ENCODE data around the gene CYRIA. TPM values are rescaled to one million over a fixed set of nuclear protein-coding genes. Genes with fewer than 3 reads are reported as not detected.

The CYRIA gene
- total RNA-seq, 1 donor from 2014 or later: 9.3 TPM

DNA sequence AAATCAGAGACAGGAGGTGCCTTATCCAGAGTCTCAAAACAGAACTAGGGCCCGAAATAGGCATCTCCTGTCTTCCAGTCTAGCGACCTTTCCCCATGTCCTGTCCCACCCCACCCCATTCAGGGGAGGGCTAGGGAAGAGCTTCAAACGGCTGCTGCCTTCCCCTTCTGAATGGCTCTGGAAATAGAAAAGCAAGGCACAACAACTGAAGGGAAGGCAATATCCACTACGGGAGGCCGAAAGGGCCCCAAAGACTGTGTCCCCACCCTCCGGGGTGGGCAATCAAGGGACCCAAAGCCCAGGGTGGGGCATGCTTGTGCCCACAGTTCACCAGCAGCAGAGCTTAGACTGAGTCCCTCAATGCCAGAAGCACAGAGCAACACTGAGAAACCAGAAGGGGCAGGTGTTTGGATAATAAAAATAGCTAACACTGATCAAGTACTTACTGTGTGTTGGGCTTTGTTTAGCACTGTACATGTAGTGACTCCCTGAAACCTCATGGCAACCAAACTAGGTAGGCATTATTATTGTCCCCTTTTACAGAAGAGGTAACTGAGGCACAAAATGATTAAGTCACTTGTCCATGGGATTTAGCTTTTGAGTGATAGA is 38.5 kb downstream of the CYRIA start:
- no peak for DNase-seq

- no peak for DNase-seq
Measured at GRCh38 chr2:16626497-16626896, 39.1 kb downstream of the CYRIA start.

DNA sequence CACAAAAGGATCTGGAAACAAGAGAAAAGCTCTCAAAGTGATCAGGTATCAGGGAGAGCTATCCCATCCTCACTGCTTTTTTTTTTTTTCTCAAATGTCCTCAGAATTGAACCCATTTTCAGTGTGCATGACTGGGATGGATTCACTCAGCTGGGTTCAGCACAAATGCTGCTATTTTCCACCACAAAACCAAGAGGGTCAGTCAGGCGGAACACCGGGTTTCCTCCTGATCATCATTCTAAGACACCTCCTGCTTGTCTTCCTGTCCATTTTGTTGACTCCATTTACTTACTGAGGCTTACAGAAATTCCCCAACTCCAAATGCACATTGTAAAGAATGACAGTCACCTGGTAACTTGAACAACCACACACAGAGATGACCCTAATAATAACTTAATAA is 39.9 kb downstream of the CYRIA start:
- no peak for DNase-seq

DNA sequence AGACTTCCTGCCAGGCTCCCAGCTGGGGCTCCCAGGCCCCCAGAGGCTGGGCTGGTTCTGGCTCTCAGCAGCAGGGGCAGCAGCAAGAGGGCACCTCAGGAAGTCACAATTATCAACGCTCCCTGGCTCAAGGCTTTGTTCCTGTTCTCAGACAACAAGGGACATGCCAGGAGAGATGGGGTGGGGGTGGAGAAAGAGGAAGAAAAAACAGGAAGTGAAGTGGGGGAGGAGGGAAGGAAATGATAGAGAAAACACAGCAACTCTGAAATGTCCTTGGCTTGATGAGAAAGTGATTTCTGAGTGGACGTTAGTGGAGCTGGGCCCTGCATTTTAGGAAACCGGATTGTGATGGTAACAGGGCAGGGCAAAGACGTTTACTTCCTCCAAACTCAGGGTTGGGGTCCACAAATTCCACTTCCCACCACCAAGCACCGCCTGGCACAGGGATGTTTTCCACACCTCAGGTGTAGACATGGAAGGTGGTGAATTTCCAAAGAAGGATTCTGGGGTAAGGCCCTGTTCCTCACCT is 40.4 kb downstream of the CYRIA start:
- no peak for DNase-seq

GRCh38 chr2:16624436-16624780 is 41.2 kb downstream of the CYRIA start:
- no peak for DNase-seq

DNA sequence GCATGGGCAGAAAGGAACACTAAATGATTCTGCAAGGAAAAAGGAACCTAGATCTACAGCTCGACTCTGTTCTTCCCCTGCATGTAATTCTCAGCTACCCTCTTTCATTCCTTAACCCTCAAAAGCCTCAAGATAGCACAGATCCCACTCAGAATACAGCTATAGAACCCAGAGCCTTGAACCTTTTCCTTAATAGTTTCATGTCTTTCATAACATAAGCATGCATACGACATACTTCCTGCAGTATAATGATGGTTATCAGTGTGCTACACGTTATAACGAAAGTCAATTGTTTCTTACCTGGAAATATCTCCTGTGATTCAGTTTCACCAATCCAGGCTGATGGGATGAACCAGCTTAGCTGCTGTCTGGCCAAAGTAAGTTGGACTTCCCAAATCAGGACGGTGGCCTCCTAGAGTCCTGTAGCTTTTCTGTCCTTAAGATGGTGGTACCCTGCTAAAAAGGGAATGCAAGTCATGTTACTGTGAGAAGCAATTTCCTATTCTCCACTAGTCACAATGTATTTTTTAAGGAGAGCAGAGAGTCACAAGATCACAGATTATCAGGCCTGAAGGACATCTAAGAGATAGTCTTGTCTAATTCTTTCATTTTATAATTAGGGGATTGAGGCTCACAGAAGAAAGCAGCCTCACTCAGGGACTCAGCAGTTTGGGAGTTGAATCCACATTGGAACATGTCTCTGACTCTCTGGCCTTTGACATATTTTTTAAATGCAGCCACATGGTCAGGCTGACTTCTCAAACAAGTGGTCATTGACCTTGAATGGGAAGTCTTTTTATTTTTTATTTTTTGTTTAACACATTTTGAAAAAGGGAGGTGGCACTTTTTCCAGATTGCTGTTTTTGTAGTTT is 41.8 kb downstream of the CYRIA start:
- DNase-seq: no peak

DNA sequence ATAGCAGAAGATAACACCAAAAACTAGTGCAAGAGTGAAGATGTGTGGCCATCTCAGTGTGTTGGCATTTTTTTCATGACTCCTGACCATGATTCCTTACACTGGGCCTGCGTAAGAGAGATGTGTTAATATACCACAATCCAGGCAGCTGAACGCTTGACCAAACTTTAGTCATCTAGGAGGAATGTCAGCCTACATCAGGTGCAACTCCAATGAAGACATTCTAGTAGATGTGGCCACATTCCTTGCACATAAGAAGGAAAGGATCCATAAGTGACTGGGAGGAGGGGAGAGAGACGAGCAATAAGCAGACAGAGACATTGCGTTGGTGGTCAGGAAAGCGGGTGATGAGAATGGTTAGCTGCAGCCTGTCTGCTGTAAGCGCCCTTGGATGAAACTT is 42.6 kb downstream of the CYRIA start:
- DNase-seq: no peak

DNA sequence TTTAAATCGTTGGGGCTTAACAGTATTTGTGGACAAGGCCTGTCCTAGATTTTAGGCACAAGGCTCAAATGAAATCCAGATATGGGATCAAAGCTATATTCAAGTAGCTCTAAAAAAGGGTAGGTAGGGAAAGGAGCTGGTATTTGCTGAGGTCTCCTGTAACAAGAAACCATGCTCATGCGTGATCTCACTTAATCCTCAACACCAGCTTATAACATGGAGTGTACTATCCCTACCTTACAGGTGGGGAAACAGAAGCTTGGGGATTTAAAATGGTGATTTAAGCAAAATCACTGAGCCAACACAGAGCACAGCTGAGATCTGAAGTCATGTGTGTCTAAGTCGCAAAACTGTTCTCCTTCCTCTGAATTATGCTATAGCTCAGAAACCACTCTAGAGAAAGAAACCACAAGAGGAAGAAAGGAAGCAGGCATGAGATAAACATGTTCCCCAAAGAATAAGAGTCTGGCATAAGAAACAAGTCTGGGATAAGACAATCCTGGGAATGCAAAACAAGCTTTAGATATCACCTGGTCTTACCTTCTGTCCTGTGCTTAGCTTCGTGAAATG is 43.1 kb downstream of the CYRIA start:
- DNase-seq: no peak

DNA sequence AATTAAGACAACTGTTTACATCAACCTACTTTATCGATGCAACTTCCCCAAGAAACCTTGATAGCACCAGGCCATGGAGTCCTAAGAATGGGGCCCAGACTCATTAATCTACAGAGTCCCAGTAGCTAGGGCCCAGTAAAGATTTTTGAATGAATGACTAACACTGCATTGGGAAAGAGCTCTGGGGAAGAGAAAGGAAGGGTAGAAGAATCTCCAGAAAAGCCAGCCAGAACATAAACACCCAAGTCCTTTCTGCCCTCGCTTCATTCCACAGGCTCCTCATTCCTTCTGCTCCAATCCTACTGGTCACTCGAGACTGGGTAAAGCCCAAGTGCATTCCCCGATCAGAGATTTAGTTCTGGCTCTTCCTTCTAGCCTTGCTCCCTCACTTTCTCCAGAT is 44.3 kb downstream of the CYRIA start:
- DNase-seq: no peak

DNA sequence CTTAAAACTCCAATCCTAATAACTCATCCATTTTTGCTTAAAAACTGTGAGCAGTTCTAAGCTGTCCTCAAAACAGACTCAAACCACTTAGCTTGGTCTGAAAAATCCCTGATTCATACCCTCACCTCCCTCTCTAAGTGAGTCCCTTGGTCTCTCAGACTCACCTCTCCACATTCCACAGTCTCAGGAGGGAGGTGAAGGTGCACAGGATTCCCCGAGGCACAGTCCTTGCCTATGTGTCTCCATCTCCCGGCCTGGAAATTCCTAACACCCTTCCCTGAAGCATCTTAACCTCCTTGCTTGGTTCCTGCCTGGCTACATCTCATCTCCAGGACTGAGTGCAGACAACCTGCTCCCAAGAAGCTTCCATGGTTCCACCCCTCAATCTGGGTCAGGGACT is 45.0 kb downstream of the CYRIA start:
- DNase-seq: no peak

DNA sequence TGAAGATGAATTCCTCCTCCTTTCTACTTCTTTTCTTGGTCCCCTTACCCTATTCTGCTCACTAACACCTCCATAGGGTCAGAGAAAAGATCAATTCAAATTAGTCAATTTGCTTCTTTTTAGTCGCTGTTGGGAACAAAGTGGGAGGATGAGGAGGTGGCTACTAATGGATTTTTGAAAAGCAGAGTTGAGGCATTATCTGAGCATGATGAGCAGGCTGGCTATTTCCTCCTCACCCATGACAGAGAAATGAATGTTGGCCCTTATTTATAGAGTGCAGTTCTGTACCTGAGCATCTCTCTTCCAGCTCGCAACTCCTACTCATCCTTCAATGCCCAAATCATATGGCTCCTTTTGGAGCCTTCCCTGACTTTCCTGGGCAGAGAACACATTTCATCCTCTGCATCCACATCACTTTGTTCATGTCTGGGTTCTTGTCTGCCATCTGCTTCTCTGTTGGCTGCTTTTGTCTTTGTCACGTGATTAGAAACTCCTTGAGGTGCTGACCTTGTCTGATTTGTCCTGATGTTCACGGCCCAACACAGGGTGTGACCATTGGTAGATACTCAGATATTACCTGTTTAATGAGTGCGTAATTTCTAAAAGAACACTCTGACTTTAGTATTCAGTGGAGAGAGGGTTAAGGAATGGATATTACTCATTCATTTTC is 45.9 kb downstream of the CYRIA start:
- no peak for DNase-seq

GRCh38 chr2:16617282-16618266 is 48.1 kb downstream of the CYRIA start:
- DNase-seq: no peak
